ENCODE data around the gene ZNF106.

The ZNF106 gene

DNA sequence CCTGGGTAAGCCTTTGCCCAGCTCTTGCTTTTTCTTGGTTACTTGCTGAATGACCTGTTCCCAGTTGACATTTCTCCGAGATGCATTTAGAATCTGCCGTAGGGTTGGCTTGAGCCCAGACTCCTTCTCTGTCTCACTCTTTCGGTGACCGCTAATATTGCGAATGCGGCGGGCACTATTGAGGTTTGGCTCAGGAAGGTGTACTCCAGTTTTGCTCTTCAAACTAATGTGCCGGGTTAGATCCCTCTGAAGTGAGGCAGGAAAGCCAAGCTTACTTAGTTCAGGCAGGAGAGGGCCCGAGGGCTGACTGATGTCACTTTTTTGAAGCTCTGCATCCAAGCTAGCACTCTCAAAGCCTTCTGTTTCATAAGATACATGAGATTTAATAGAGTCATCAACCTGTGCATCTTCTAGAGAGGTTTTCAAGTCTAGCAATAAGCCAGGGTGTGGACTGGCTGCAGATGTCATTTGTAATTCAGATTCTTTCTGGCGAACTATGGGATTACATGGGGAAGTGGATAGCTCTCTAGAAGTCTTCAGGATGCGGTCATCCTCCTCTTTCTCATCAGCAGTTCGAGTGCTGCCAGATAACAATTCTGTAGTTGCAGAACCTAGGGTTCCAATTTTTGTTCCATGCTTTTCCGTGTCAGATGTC lies 41.0 kb downstream of the ZNF106 start:
- CTCF ChIA-PET, result interaction anchor here (0.6 to 1.1 kb wide), 3 partner anchors 16 to 1979 kb away, joined by 3 to 4 read pairs (median 3); no protein-coding TSS in a partner anchor
- TF ChIP-seq, protein P1, sequence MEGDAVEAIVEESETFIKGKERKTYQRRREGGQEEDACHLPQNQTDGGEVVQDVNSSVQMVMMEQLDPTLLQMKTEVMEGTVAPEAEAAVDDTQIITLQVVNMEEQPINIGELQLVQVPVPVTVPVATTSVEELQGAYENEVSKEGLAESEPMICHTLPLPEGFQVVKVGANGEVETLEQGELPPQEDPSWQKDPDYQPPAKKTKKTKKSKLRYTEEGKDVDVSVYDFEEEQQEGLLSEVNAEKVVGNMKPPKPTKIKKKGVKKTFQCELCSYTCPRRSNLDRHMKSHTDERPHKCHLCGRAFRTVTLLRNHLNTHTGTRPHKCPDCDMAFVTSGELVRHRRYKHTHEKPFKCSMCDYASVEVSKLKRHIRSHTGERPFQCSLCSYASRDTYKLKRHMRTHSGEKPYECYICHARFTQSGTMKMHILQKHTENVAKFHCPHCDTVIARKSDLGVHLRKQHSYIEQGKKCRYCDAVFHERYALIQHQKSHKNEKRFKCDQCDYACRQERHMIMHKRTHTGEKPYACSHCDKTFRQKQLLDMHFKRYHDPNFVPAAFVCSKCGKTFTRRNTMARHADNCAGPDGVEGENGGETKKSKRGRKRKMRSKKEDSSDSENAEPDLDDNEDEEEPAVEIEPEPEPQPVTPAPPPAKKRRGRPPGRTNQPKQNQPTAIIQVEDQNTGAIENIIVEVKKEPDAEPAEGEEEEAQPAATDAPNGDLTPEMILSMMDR (conservative IDR thresholded peaks at IDR 0.05; ENCODE audit: low read depth), result no peak
- DNase-seq (ENCODE audit: low spot score), result no peak
- no peak overlapping the region for H3K27ac ChIP-seq
- POLR2A ChIA-PET (ENCODE audit: low non-redundant PET), result no interaction called here

DNA sequence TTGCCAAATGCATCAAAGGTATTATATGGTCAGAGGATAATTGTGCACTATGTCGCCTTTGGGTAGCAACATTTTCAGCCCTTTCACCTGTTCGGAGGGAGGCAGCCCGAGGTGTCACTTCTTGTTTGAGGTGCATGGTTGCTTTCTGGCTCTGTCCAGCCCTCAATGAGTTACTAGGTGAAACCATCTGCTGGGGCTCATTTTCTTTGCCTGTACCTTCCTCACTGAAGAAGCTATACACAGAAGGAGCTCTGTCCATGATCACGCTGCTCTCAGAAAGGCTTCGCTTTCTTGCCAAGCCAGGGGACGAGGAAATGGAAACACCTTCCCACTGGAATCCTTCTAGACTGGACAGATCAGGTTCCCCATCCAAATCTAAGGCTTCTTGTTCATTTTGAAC lies 42.7 kb downstream of the ZNF106 start:
- TF ChIP-seq, protein P1 (conservative IDR thresholded peaks at IDR 0.05; ENCODE audit: low read depth), result no peak
- ChIA-PET CTCF (no interaction called here), POLR2A (ENCODE audit: low non-redundant PET) (no interaction called here)
- DNase-seq (ENCODE audit: low spot score), result no peak
- H3K27ac ChIP-seq, result no peak overlapping the region

DNA sequence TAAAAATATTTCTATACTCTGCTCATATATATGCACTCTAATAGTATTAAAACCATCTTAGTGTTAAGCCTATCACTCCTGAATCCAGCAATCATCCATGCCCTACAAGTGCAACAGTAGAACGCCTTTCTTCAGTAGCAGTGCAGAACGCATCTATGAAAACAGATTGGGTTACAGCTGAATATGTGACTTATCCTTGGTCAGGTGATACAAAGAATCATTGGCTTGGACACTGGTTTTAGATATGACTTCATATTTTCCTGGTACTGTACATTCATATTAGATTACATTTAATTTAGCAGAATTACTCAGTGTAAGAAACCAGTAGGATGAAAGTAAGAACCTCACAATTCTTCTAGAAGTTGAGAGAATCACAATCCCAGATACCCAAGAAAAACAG lies 43.3 kb downstream of the ZNF106 start:
- TF ChIP-seq, protein P1 (conservative IDR thresholded peaks at IDR 0.05; ENCODE audit: low read depth), result no peak
- DNase-seq (ENCODE audit: low spot score), result no peak
- ChIA-PET POLR2A (ENCODE audit: low non-redundant PET) (no interaction called here), CTCF (no interaction called here)
- no peak overlapping the region for H3K27ac ChIP-seq

DNA sequence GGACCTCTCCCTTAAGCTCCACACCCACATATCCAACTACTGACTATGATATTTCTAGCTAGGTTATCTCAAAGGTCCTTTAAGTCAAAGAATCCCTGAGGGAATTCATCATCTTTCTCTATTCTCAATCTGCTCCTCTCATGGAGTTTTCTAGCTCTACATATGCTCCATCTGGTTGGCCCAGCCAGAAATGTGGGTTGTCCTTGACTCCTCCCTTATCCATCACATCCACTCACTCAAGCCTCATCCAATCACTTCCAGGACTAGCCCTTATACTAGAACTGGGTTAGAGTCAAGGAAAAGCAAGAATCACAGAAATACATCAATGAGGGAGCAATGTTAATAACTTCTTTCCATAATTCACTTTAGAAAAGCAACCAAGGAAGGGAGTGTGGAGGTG lies 45.4 kb downstream of the ZNF106 start:
- CTCF ChIA-PET, result interaction anchor here (0.7 kb wide), 1 partner anchor 32 kb away, joined by 3 read pairs; no protein-coding TSS in a partner anchor

DNA sequence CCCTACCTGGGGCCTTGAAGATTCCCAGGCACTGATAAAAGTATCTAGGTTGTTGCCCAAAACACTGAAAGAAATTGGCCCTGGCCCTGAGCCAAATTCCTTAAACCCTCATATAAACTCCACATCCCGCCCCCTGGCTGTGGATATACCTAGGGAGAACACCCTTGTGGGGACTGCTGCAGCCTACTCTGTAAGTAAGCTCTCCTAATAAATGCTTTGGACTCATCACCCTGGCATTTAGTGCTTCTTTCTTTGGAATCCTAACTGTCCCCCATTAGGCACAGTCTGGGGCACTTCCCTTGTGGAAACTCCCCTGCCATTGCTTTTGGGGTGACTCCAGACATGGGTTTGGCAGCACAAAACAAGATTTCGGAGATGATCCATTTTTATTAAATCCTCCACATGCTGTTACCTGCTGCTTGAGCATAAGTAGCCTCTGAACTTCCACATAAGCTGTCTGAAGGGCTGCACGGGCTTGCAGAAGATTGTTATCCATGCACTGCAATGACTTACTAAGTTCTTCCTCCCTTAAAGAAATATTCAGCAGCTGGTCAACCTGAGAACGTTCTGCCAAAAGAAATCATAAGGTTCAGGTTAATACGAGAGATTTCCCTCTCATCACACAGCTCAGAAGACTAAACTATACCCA lies 46.4 kb downstream of the ZNF106 start:
- H3K27ac ChIP-seq, result peak overlapping the region; percentile 45; the same call in 1 of the 2 replicates
- DNase-seq (ENCODE audit: low spot score), result no peak
- CTCF ChIA-PET, result no interaction called here
- TF ChIP-seq, protein P1 (conservative IDR thresholded peaks at IDR 0.05; ENCODE audit: low read depth), result no peak
- POLR2A ChIA-PET (ENCODE audit: low non-redundant PET), result no interaction called here

More for the DNA sequence above, 45.4 kb downstream of the ZNF106 start:
- no peak for DNase-seq (ENCODE audit: low spot score)
- H3K27ac ChIP-seq, result no peak overlapping the region
- POLR2A ChIA-PET (ENCODE audit: low non-redundant PET), result no interaction called here
- TF ChIP-seq, protein P1 (conservative IDR thresholded peaks at IDR 0.05; ENCODE audit: low read depth), result no peak

DNA sequence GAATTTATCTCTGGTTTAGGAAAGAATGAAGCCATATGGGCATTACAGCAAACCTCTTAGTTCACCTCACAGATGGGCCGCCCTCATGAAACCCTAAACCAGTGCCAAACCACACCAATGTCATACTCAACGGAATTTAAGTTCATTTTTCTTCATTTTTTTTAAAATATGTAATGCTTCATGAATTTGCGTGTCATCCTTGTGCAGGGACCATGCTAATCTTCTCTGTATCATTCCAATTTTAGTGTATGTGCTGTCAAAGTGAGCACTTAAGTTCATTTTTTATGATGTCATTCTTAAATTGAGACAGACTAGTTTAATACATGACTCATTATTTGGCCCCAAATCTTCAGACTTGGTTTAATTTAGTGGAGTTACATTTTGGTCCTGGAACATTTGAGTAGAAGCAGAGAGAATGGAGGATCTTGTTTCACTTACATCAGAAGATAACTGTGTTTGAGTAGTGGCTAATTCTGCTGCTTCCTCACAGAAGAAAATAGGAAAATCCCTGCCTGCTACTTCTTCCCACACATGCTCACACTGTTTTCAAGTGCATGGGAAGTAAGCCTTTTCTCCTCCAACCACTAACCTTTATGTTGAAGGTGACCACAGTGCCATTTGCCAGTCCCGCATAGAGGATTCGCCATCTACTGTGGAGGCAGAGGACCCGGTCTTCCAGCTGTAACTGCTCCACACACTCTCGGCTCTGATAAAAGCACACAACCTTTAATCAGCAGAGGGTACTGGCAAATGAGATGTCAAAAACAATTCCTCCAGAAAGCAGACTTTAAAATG lies 63.3 kb downstream of the ZNF106 start:
- TF ChIP-seq, protein P1 (conservative IDR thresholded peaks at IDR 0.05; ENCODE audit: low read depth), result no peak
- CTCF ChIA-PET, result interaction anchor here (0.7 to 1.1 kb wide), 2 partner anchors 44 to 1142 kb away, joined by 3 read pairs; no protein-coding TSS in a partner anchor
- no peak for DNase-seq (ENCODE audit: low spot score)
- H3K27ac ChIP-seq, result no peak overlapping the region
- POLR2A ChIA-PET (ENCODE audit: low non-redundant PET), result no interaction called here

Measured in RWPE1 (cell line).